Upper lobe of left lung (tissue), 6 donors: ENCODE data around the gene TYMP. TPM values are rescaled to one million over a fixed set of nuclear protein-coding genes. Genes with fewer than 3 reads are reported as not detected.
A peak's percentile ranks its signal among the peaks of the same experiment; 100 is the strongest.

ENCODE experiments used
- ATAC-seq, 2 donors: fragments of 200-7000 bp; cut with Tn5 transposase; one replicate each; pipeline ENCODE4 v1.9.1; 2022; ENCODE audit warnings: mild to moderate bottlenecking in 2 of 2, moderate library complexity in 2 of 2; ENCODE audit not compliant: low FRiP score in 2 of 2
- DNase-seq, 2 donors: peaks; one replicate each; pipeline ENCODE4 v3.0.0-alpha.2; 2019 to 2020
- H3K27ac ChIP-seq, 4 donors: fragments of 200-600 bp; sonication (generic); one replicate each; pipeline ENCODE4 v1.5.1; 2016 to 2019
- H3K27me3 ChIP-seq, 4 donors: fragments of 200-600 bp; sonication (generic); one replicate each; pipeline ENCODE4 v1.5.1; 2017 to 2019
- H3K36me3 ChIP-seq, 4 donors: fragments of 200-600 bp; sonication (generic); one replicate each; pipeline ENCODE4 v1.5.1; 2016 to 2019
- H3K4me1 ChIP-seq, 4 donors: fragments of 200-600 bp; sonication (generic); one replicate each; pipeline ENCODE4 v1.5.1; 2018 to 2019
- H3K4me3 ChIP-seq, 4 donors: fragments of 200-600 bp; sonication (generic); one replicate each; pipeline ENCODE4 v1.5.1; 2017 to 2019; ENCODE audit warnings: mild to moderate bottlenecking in 2 of 4, moderate library complexity in 1 of 4
- H3K9me3 ChIP-seq, 4 donors: fragments of 200-600 bp; sonication (generic); one replicate each; pipeline ENCODE4 v1.5.1; 2018 to 2019
- CTCF ChIP-seq, 6 experiments: fragments of 450-650 bp in 4 of 6; fragments of 200-600 bp in 2 of 6; sonication (generic) in 2 of 6; IDR thresholded peaks; one replicate each; pipeline ENCODE4 v1.5.1; 2016 to 2019; ENCODE audit warnings: antibody characterized with exemption in 6 of 6
- EP300 ChIP-seq, 4 donors: sonication (generic); formaldehyde crosslinking; IDR thresholded peaks; one replicate each; pipeline ENCODE4 v1.5.1; 2017; ENCODE audit warnings: antibody characterized with exemption in 4 of 4, control low read depth in 2 of 4
- POLR2A ChIP-seq, 4 donors: fragments of 450-650 bp; IDR thresholded peaks; one replicate each; pipeline ENCODE4 v1.5.1; 2016 to 2017; ENCODE audit warnings: antibody characterized with exemption in 4 of 4, mild to moderate bottlenecking in 2 of 4
- POLR2AphosphoS5 ChIP-seq, 2 donors: sonication (generic); formaldehyde crosslinking; IDR thresholded peaks; one replicate each; pipeline ENCODE4 v1.5.1; 2017; ENCODE audit warnings: antibody characterized with exemption in 2 of 2
- WGBS, 2 donors: methylation state at CpG; one replicate each; pipeline ENCODE4 v1.1.5; 2017 to 2018; 5-methylcytosine and 5-hydroxymethylcytosine counted together
- total RNA-seq, 6 donors: library from RNA; depleted of rRNA in 4 of 6; stranded (reverse); fragments of >200 nt in 4 of 6; gene quantifications; one replicate each; pipeline versions ENCODE4 v1.1.0 to v1.2.1, GENCODE V29; 2016 to 2021
- donor health status: DM: no; HTN: no; CAD: no; lungs with moderate emphysema.
- donor health status: DM: no; HTN: yes; CAD: no; lungs with severe emphysema.

Gene TYMP
- 100 to 1,000 TPM; 162 to 346 (median 248) TPM for total RNA-seq

GRCh38 chr22:50529897-50530579, at the start of gene TYMP:
Gene TYMP, minus strand, starts transcription at chr22:50530012. Its CDS starts 303 bp downstream, at chr22:50529709.
- Histone ChIP-seq H3K4me3 (peak within 1 kb of the TSS; percentile 27 to 93 (median 77)), H3K27ac (peak within 1 kb of the TSS; percentile 97 to 100 (median 98)), H3K4me1 (peaks cover 47 to 83% (median 52%) of the 10 kb centered on the region in 4 donors), H3K9me3 (no peaks in the 10 kb centered on the region), H3K27me3 (no peaks in the 10 kb centered on the region), H3K36me3 (no peaks in the 10 kb centered on the region)
- TF ChIP-seq POLR2AphosphoS5 (IDR thresholded peaks at IDR 0.05) = peak; percentile 56 to 83
- TF ChIP-seq CTCF (IDR thresholded peaks at IDR 0.05) = peak in 2 of 6 experiments; percentile 4 to 40
- TF ChIP-seq POLR2A (IDR thresholded peaks at IDR 0.05) = peak in 3 of 4 donors; percentile 65 to 95 (median 79)
- peak in 2 of 4 donors; percentile 15 to 45 for TF ChIP-seq EP300 (IDR thresholded peaks at IDR 0.05)
- 0 to 1% methylated on average over 25 to 40 of the region's 92 CpGs for WGBS, 2 donors
- DNase-seq (peak; percentile 88 to 97), ATAC-seq (peak; percentile 72)

- H3K4me3 ChIP-seq = no peak overlapping the region
- peaks cover 0 to 15% (median 10%) of the 10 kb centered on the region in 4 donors for H3K36me3 ChIP-seq
- ATAC-seq (no peak), DNase-seq (no peak)
- peaks cover 19 to 38% (median 26%) of the 10 kb centered on the region in 4 donors for H3K4me1 ChIP-seq
- no peaks in the 10 kb centered on the region for H3K27me3 ChIP-seq
- H3K27ac ChIP-seq = no peak overlapping the region
- H3K9me3 ChIP-seq = no peaks in the 10 kb centered on the region
- WGBS, 2 donors = 79 to 81% methylated on average over 7 to 8 of the region's 8 CpGs
- TF ChIP-seq CTCF (IDR thresholded peaks at IDR 0.05) (no peak), EP300 (IDR thresholded peaks at IDR 0.05) (no peak), POLR2A (IDR thresholded peaks at IDR 0.05) (no peak), POLR2AphosphoS5 (IDR thresholded peaks at IDR 0.05) (no peak)
Measured at GRCh38 chr22:50578776-50579310, 49.0 kb upstream of the TYMP start.

GRCh38 chr22:50577987-50578775, 48.4 kb upstream of the TYMP start, which contains the start of gene CPT1B:
Gene CPT1B, minus strand, starts transcription at chr22:50578427. Its CDS starts 512 bp downstream, at chr22:50577915.
- peaks cover 17 to 31% (median 20%) of the 10 kb centered on the region in 4 donors for H3K4me1 ChIP-seq
- H3K27me3 ChIP-seq = no peaks in the 10 kb centered on the region
- TF ChIP-seq CTCF (IDR thresholded peaks at IDR 0.05) (no peak), EP300 (IDR thresholded peaks at IDR 0.05) (no peak), POLR2A (IDR thresholded peaks at IDR 0.05) (peak in 1 of 4 donors; percentile 19), POLR2AphosphoS5 (IDR thresholded peaks at IDR 0.05) (no peak)
- ATAC-seq = no peak
- H3K9me3 ChIP-seq = no peaks in the 10 kb centered on the region
- no peak within 1 kb of the TSS for H3K27ac ChIP-seq
- 31 to 56% methylated on average over 7 to 33 of the region's 63 CpGs for WGBS, 2 donors
- no peak within 1 kb of the TSS for H3K4me3 ChIP-seq
- DNase-seq = peak in 1 of 2 donors; percentile 80
- peaks cover 0 to 15% (median 10%) of the 10 kb centered on the region in 4 donors for H3K36me3 ChIP-seq

GRCh38 chr22:50577697-50577986, 47.8 kb upstream of the TYMP start:
- Histone ChIP-seq H3K27me3 (no peaks in the 10 kb centered on the region), H3K4me3 (no peak overlapping the region), H3K9me3 (no peaks in the 10 kb centered on the region), H3K36me3 (peaks cover 0 to 15% (median 10%) of the 10 kb centered on the region in 4 donors), H3K27ac (no peak overlapping the region), H3K4me1 (peaks cover 17 to 31% (median 20%) of the 10 kb centered on the region in 4 donors)
- ATAC-seq (no peak), DNase-seq (no peak)
- 55 to 100% methylated on average over 3 to 10 of the region's 23 CpGs for WGBS, 2 donors
- TF ChIP-seq POLR2AphosphoS5 (IDR thresholded peaks at IDR 0.05) = no peak
- no peak for TF ChIP-seq EP300 (IDR thresholded peaks at IDR 0.05)
- TF ChIP-seq CTCF (IDR thresholded peaks at IDR 0.05) = no peak
- TF ChIP-seq POLR2A (IDR thresholded peaks at IDR 0.05) = no peak
